ENCODE data around the gene CSF3R.

DNA sequence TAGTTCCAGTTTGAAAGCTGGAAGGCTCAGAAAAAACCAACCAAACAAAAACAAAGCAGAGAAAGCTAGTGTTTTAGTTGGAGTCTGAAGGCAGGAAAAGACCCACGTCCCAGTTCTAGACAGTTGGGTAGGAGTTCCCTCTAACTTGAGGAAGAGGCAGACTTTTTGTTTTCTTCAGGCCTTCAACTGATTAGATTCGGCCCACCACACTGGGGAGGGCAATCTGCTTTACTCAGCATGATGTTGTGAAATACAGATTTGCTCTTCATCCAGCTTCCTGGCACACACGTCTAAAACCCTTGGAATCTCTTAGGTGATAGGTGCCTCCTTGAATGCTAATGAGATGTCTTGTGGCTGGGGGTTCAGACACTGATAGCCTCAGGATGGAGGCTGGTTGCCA, 49.1 kb upstream of the CSF3R start:
- TF ChIP-seq CTCF (conservative IDR thresholded peaks at IDR 0.05) (no peak), ZFX (IDR thresholded peaks at IDR 0.05) (no peak)
